GM23338 (cell line): ENCODE measurements around the gene SLC39A7. TPM values are rescaled to one million over a fixed set of nuclear protein-coding genes. Genes with fewer than 3 reads are reported as not detected.

Source experiments
- ATAC-seq: fragments of 200-7000 bp; cut with Tn5 transposase; 3 replicates; pipeline ENCODE4 v1.9.1; 2020
- DNase-seq: peaks from one replicate; pipeline ENCODE4 v3.0.0-alpha.2; 2015; ENCODE audit warnings: low spot score
- H2AFZ ChIP-seq: fragments of 200-600 bp; sonication (generic); 2 replicates; pipeline ENCODE4 v1.8.0; 2016; ENCODE audit warnings: antibody characterized with exemption, mild to moderate bottlenecking, moderate library complexity
- H3F3A ChIP-seq: fragments of 200-600 bp; sonication (generic); replicated peaks from 2 replicates; pipeline ENCODE4 v1.8.0; 2017; ENCODE audit warnings: antibody characterized with exemption, mixed run types, low read depth
- H3K27ac ChIP-seq: fragments of 200-600 bp; sonication (generic); 2 replicates; pipeline ENCODE4 v1.6.1; 2016; ENCODE audit warnings: low read depth
- H3K27me3 ChIP-seq: fragments of 200-600 bp; sonication (generic); 2 replicates; pipeline ENCODE4 v1.8.0; 2016; ENCODE audit warnings: mild to moderate bottlenecking, mixed run types, moderate library complexity; ENCODE audit not compliant: insufficient read depth
- H3K36me3 ChIP-seq: fragments of 200-600 bp; sonication (generic); 2 replicates; pipeline ENCODE4 v1.8.0; 2016; ENCODE audit warnings: mild to moderate bottlenecking; ENCODE audit not compliant: insufficient read depth
- H3K4me1 ChIP-seq: fragments of 200-600 bp; sonication (generic); 2 replicates; pipeline ENCODE4 v1.8.0; 2016; ENCODE audit warnings: mild to moderate bottlenecking, moderate library complexity; ENCODE audit not compliant: insufficient read depth
- H3K4me2 ChIP-seq: fragments of 200-600 bp; sonication (generic); 2 replicates; pipeline ENCODE4 v1.7.1; 2017; ENCODE audit warnings: mixed run types
- H3K4me3 ChIP-seq: fragments of 200-600 bp; sonication (generic); 2 replicates; pipeline ENCODE4 v1.6.1; 2016; ENCODE audit warnings: mixed run types
- H3K79me2 ChIP-seq: fragments of 200-600 bp; sonication (generic); replicated peaks from 2 replicates; pipeline ENCODE4 v1.8.0; 2017; ENCODE audit warnings: mild to moderate bottlenecking; ENCODE audit not compliant: insufficient read depth
- H3K9me2 ChIP-seq: fragments of 200-600 bp; sonication (generic); 2 replicates; pipeline ENCODE4 v1.8.0; 2017; ENCODE audit not compliant: insufficient read depth
- H4K20me1 ChIP-seq: fragments of 200-600 bp; sonication (generic); replicated peaks from 2 replicates; pipeline ENCODE4 v1.8.0; 2017; ENCODE audit warnings: mild to moderate bottlenecking; ENCODE audit not compliant: insufficient read depth
- H3K27ac Mint-ChIP-seq: 2 replicates; pipeline ENCODE4 v1.8.0; 2020; ENCODE audit warnings: inconsistent platforms, mild to moderate bottlenecking, moderate library complexity, mixed read lengths
- H3K27me3 Mint-ChIP-seq: 3 replicates; pipeline ENCODE4 v1.8.0; 2022; ENCODE audit warnings: low read depth, mild to moderate bottlenecking, moderate library complexity, mixed read lengths, inconsistent platforms; ENCODE audit not compliant: insufficient read depth, poor library complexity
- H3K36me3 Mint-ChIP-seq: 3 replicates; pipeline ENCODE4 v1.8.0; 2021; ENCODE audit warnings: low read depth, mild to moderate bottlenecking, inconsistent platforms, moderate library complexity, mixed read lengths
- H3K4me1 Mint-ChIP-seq: 3 replicates; pipeline ENCODE4 v1.8.0; 2020; ENCODE audit warnings: mild to moderate bottlenecking, inconsistent platforms, mixed read lengths
- H3K4me3 Mint-ChIP-seq: 3 replicates; pipeline ENCODE4 v1.8.0; 2021; ENCODE audit warnings: moderate library complexity, mild to moderate bottlenecking, inconsistent platforms, mixed read lengths
- H3K9me3 Mint-ChIP-seq: 3 replicates; pipeline ENCODE4 v1.8.0; 2020; ENCODE audit warnings: moderate library complexity, mild to moderate bottlenecking, inconsistent platforms, mixed read lengths
- JUNB ChIP-seq: IDR thresholded peaks from one replicate; pipeline ENCODE4 v1.6.1; 2016; ENCODE audit warnings: antibody characterized with exemption; ENCODE audit not compliant: unreplicated experiment
- NANOG ChIP-seq: IDR thresholded peaks from 2 replicates; pipeline ENCODE4 v1.6.1; 2016; ENCODE audit warnings: antibody characterized with exemption, borderline replicate concordance
- polyA plus RNA-seq: library from polyadenylated mRNA; unstranded; fragments of >200 nt; fragmentation: Nextera tagmentation; extraction: Ambion mirVana; gene quantifications from 2 replicates; pipeline ENCODE4 v1.2.1, GENCODE V29; 2016
- total RNA-seq: library from RNA; depleted of rRNA; stranded (reverse); fragments of >200 nt; shearing (Covaris generic); gene quantifications from 2 replicates; pipeline ENCODE4 v1.2.3, GENCODE V29; 2014
- TF ChIP-seq, protein P1 (sequence below): fragments of 250-450 bp; sonication (Bioruptor Pico); IDR thresholded peaks from 2 replicates; pipeline ENCODE4 v1.5.0; 2020; ENCODE audit warnings: mild to moderate bottlenecking, moderate library complexity
- TF ChIP-seq, protein P2 (sequence below), 2 experiments: fragments of 200-600 bp in 1 of 2; sonication (generic) in 1 of 2; conservative IDR thresholded peaks; 2 replicates each; pipeline versions ENCODE4 v1.5.1 to v1.6.1; 2016 to 2017; ENCODE audit warnings: antibody characterized with exemption in 2 of 2, low read depth in 2 of 2, mild to moderate bottlenecking in 2 of 2, moderate library complexity in 1 of 2

SLC39A7 gene
- total and polyA plus RNA-seq, 2 experiments from 2014 or later, result 9.0 to 75.9 TPM

DNA sequence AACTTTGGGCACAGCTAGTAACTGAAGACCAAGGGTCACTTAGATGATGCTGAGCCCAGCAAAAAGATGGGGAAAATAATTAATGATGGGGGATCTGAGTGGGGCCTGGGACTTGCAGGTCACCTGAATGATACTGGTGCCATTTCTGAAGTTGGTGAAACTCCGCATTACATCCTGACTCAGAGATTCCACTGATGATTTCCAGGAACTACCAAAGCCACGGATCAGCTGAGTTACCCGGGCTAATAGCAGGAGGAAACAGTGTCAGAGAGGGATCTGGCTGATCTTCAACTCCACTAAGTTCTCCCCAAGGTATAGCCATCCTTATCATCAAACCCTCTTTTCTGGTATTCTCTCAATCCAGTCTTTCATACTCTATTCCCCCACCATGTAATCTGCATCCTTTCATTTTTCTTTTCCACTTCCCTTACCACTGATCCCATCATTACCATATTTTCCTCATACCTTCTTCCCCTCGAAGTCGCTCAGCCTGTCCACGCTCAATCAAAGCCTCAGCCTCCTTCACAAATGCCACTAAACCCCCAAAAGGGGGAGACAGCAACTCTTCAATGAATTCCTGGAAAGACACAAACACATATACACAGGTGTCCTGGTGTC lies 50.8 kb downstream of the SLC39A7 start:
- H3F3A ChIP-seq, result peaks cover 10% of the 10 kb centered on the region; the same call in 1 of the 2 replicates
- no peaks in the 10 kb centered on the region for H3K9me3 Mint-ChIP-seq
- DNase-seq, result no peak
- H4K20me1 ChIP-seq, result no peaks in the 10 kb centered on the region
- H3K27me3 Mint-ChIP-seq, result peaks cover 15% of the 10 kb centered on the region
- TF ChIP-seq, protein P1, sequence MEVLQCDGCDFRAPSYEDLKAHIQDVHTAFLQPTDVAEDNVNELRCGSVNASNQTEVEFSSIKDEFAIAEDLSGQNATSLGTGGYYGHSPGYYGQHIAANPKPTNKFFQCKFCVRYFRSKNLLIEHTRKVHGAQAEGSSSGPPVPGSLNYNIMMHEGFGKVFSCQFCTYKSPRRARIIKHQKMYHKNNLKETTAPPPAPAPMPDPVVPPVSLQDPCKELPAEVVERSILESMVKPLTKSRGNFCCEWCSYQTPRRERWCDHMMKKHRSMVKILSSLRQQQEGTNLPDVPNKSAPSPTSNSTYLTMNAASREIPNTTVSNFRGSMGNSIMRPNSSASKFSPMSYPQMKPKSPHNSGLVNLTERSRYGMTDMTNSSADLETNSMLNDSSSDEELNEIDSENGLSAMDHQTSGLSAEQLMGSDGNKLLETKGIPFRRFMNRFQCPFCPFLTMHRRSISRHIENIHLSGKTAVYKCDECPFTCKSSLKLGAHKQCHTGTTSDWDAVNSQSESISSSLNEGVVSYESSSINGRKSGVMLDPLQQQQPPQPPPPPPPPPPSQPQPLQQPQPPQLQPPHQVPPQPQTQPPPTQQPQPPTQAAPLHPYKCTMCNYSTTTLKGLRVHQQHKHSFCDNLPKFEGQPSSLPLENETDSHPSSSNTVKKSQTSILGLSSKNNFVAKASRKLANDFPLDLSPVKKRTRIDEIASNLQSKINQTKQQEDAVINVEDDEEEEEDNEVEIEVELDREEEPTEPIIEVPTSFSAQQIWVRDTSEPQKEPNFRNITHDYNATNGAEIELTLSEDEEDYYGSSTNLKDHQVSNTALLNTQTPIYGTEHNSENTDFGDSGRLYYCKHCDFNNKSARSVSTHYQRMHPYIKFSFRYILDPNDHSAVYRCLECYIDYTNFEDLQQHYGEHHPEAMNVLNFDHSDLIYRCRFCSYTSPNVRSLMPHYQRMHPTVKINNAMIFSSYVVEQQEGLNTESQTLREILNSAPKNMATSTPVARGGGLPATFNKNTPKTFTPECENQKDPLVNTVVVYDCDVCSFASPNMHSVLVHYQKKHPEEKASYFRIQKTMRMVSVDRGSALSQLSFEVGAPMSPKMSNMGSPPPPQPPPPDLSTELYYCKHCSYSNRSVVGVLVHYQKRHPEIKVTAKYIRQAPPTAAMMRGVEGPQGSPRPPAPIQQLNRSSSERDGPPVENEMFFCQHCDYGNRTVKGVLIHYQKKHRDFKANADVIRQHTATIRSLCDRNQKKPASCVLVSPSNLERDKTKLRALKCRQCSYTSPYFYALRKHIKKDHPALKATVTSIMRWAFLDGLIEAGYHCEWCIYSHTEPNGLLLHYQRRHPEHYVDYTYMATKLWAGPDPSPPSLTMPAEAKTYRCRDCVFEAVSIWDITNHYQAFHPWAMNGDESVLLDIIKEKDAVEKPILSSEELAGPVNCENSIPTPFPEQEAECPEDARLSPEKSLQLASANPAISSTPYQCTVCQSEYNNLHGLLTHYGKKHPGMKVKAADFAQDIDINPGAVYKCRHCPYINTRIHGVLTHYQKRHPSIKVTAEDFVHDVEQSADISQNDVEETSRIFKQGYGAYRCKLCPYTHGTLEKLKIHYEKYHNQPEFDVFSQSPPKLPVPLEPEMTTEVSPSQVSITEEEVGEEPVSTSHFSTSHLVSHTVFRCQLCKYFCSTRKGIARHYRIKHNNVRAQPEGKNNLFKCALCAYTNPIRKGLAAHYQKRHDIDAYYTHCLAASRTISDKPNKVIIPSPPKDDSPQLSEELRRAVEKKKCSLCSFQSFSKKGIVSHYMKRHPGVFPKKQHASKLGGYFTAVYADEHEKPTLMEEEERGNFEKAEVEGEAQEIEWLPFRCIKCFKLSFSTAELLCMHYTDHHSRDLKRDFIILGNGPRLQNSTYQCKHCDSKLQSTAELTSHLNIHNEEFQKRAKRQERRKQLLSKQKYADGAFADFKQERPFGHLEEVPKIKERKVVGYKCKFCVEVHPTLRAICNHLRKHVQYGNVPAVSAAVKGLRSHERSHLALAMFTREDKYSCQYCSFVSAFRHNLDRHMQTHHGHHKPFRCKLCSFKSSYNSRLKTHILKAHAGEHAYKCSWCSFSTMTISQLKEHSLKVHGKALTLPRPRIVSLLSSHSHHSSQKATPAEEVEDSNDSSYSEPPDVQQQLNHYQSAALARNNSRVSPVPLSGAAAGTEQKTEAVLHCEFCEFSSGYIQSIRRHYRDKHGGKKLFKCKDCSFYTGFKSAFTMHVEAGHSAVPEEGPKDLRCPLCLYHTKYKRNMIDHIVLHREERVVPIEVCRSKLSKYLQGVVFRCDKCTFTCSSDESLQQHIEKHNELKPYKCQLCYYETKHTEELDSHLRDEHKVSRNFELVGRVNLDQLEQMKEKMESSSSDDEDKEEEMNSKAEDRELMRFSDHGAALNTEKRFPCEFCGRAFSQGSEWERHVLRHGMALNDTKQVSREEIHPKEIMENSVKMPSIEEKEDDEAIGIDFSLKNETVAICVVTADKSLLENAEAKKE (CRISPR knock-in tag), result no peak
- TF ChIP-seq NANOG, result no peak
- TF ChIP-seq, protein P2, sequence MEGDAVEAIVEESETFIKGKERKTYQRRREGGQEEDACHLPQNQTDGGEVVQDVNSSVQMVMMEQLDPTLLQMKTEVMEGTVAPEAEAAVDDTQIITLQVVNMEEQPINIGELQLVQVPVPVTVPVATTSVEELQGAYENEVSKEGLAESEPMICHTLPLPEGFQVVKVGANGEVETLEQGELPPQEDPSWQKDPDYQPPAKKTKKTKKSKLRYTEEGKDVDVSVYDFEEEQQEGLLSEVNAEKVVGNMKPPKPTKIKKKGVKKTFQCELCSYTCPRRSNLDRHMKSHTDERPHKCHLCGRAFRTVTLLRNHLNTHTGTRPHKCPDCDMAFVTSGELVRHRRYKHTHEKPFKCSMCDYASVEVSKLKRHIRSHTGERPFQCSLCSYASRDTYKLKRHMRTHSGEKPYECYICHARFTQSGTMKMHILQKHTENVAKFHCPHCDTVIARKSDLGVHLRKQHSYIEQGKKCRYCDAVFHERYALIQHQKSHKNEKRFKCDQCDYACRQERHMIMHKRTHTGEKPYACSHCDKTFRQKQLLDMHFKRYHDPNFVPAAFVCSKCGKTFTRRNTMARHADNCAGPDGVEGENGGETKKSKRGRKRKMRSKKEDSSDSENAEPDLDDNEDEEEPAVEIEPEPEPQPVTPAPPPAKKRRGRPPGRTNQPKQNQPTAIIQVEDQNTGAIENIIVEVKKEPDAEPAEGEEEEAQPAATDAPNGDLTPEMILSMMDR (conservative IDR thresholded peaks at IDR 0.05; ENCODE audit: low read depth in 2 of 2), result peak in 1 of 2 experiments; percentile 19; a peak in 1 of 4 replicates
- no peak for TF ChIP-seq JUNB
- H3K27me3 ChIP-seq, result peaks cover 23% of the 10 kb centered on the region
- no peak overlapping the region for H3K27ac Mint-ChIP-seq
- H3K36me3 ChIP-seq, result no peaks in the 10 kb centered on the region
- H3K4me2 ChIP-seq, result no peak overlapping the region
- ATAC-seq, result no peak
- no peak overlapping the region for H3K4me3 ChIP-seq
- H3K4me3 Mint-ChIP-seq, result no peak overlapping the region; the same call in 2 of the 3 replicates
- H3K27ac ChIP-seq, result no peak overlapping the region
- H3K9me2 ChIP-seq, result no peaks in the 10 kb centered on the region
- peaks cover 12% of the 10 kb centered on the region for H3K4me1 ChIP-seq
- peaks cover 19% of the 10 kb centered on the region for H3K4me1 Mint-ChIP-seq
- peaks cover 24% of the 10 kb centered on the region for H3K36me3 Mint-ChIP-seq
- no peak overlapping the region for H2AFZ ChIP-seq
- no peaks in the 10 kb centered on the region for H3K79me2 ChIP-seq
